GM12874 (cell line): Measurements from ENCODE around the gene GHR.

ENCODE experiments used
- TF ChIP-seq, protein P1 (sequence below): IDR thresholded peaks from 2 replicates; pipeline ENCODE4 v1.5.1; 2011; ENCODE audit warnings: low read depth, mild to moderate bottlenecking, control low read depth, low read length, moderate library complexity; ENCODE audit not compliant: insufficient read depth

Gene GHR

GRCh38 chr5:42490831-42491230 lies 67.6 kb downstream of the GHR start:
- TF ChIP-seq, protein P1, sequence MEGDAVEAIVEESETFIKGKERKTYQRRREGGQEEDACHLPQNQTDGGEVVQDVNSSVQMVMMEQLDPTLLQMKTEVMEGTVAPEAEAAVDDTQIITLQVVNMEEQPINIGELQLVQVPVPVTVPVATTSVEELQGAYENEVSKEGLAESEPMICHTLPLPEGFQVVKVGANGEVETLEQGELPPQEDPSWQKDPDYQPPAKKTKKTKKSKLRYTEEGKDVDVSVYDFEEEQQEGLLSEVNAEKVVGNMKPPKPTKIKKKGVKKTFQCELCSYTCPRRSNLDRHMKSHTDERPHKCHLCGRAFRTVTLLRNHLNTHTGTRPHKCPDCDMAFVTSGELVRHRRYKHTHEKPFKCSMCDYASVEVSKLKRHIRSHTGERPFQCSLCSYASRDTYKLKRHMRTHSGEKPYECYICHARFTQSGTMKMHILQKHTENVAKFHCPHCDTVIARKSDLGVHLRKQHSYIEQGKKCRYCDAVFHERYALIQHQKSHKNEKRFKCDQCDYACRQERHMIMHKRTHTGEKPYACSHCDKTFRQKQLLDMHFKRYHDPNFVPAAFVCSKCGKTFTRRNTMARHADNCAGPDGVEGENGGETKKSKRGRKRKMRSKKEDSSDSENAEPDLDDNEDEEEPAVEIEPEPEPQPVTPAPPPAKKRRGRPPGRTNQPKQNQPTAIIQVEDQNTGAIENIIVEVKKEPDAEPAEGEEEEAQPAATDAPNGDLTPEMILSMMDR = no peak

GRCh38 chr5:42491699-42492098 lies 68.5 kb downstream of the GHR start:
- TF ChIP-seq, protein P1 = no peak

GRCh38 chr5:42492974-42493373 lies 69.7 kb downstream of the GHR start:
- TF ChIP-seq, protein P1 = no peak

DNA sequence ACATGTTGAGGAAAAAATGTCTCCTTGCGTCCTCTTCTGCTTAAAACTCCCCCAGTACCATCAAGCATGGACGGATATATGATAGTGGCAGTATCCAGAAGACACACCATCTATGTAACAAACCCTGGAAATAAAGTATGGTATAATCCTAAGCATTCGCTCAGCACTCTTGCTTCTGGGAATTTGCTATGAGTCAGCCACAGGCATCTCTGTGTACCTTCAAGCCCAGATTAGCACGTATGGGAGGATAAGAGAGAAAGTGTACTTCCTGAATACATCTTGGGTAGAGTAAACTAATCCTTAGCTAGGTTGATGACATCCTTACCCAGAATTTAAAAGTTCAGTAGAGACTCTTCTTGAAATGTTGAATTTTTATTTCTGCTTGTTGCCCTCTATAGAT lies 71.2 kb downstream of the GHR start:
- TF ChIP-seq, protein P1 = no peak

- TF ChIP-seq, protein P1 = no peak
These were observed 72.7 kb downstream of the GHR start for GRCh38 chr5:42495914-42496313.

DNA sequence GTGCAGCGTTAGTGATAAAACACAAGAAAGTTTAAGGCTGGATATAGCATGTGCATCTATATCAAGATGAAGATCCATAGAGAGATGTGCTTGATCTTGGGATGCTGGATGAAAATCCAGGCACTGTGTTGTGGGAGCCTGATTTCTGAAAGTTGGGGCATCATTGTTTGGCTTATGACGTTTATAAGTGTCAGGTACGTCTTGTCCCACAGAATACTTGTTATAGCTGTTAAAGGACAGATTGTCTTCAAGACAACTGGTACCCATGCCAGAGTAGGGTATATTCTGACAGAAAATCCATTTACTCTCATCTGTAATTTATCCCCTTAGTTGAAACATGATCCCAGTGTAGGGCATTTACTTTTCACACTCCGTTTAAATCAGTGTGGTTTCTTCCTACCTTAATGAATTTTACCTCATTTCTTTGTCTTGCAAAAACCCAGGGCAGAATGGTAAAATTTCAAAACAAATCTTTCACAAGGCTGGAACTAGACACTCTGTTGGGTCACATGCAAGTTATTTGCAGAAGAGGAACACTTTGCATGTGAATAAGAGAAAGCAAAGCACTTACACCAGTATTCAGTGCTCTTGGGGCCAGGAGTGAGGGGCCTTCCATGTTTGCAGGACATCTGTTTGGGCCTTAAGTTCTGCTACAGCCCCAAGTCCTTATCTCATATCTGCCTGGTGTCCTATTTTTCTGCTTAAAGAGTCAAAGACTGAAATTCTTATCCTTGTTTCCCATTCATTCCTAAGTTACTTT lies 73.3 kb downstream of the GHR start:
- TF ChIP-seq, protein P1 = no peak

- TF ChIP-seq, protein P1 = no peak
These were observed 74.8 kb downstream of the GHR start for GRCh38 chr5:42498000-42498399.
